ENCODE data around the gene BCKDHB.

- TF ChIP-seq CTCF (conservative IDR thresholded peaks at IDR 0.05) (no peak), ZFX (IDR thresholded peaks at IDR 0.05) (no peak)
Observed at GRCh38 chr6:80331974-80332373, 225.5 kb downstream of the BCKDHB start.
